ENCODE measurements around the gene FTH1. TPM values are rescaled to one million over a fixed set of nuclear protein-coding genes. Genes with fewer than 3 reads are reported as not detected.

Gene FTH1
- total and polyA plus RNA-seq, 4 donors, result 592 to 4,630 (median 2,175) TPM

- no peaks in the 10 kb centered on the region for H3K9me3 ChIP-seq (ENCODE audit: control insufficient read depth in 4 of 4, low read length in 3 of 4)
- no peak overlapping the region for H3K4me3 ChIP-seq (ENCODE audit: low read depth in 1 of 3, low read length in 3 of 3)
- H3K27ac ChIP-seq (ENCODE audit: low read depth in 1 of 2, low read length in 2 of 2), result peak overlapping the region in 1 of 2 donors; percentile 18
- WGBS, result 89% methylated on average over 7 of the region's 7 CpGs
- no peaks in the 10 kb centered on the region for H3K27me3 ChIP-seq (ENCODE audit: control insufficient read depth in 4 of 4, insufficient read depth in 4 of 4, low read length in 3 of 4)
- H3K4me1 ChIP-seq (ENCODE audit: control insufficient read depth in 4 of 4, insufficient read depth in 4 of 4, low read length in 3 of 4), result peaks cover 0 to 12% (median 4%) of the 10 kb centered on the region in 4 donors
- no peak for TF ChIP-seq RAD21 (IDR thresholded peaks at IDR 0.05)
- no peak for TF ChIP-seq REST (IDR thresholded peaks at IDR 0.05)
- no peak for TF ChIP-seq FOXA1 (IDR thresholded peaks at IDR 0.05)
- no peak for TF ChIP-seq NR2F2 (IDR thresholded peaks at IDR 0.05)
- TF ChIP-seq, protein P1, sequence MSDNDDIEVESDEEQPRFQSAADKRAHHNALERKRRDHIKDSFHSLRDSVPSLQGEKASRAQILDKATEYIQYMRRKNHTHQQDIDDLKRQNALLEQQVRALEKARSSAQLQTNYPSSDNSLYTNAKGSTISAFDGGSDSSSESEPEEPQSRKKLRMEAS (IDR thresholded peaks at IDR 0.05), result no peak
- TF ChIP-seq RXRA (IDR thresholded peaks at IDR 0.05), result no peak
- TF ChIP-seq EGR1 (IDR thresholded peaks at IDR 0.05; ENCODE audit: low read depth in 2 of 2), result no peak
- TF ChIP-seq, protein P2, sequence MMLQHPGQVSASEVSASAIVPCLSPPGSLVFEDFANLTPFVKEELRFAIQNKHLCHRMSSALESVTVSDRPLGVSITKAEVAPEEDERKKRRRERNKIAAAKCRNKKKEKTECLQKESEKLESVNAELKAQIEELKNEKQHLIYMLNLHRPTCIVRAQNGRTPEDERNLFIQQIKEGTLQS (IDR thresholded peaks at IDR 0.05), result no peak
- no peak for TF ChIP-seq HNF4G (IDR thresholded peaks at IDR 0.05)
- TF ChIP-seq HNF4A (conservative IDR thresholded peaks at IDR 0.05), result no peak
- no peak for TF ChIP-seq JUND (IDR thresholded peaks at IDR 0.05)
- TF ChIP-seq FOXA2 (IDR thresholded peaks at IDR 0.05), result no peak
- TF ChIP-seq SP1 (IDR thresholded peaks at IDR 0.05), result no peak
- TF ChIP-seq YY1 (IDR thresholded peaks at IDR 0.05), result no peak
- TF ChIP-seq, protein P3, sequence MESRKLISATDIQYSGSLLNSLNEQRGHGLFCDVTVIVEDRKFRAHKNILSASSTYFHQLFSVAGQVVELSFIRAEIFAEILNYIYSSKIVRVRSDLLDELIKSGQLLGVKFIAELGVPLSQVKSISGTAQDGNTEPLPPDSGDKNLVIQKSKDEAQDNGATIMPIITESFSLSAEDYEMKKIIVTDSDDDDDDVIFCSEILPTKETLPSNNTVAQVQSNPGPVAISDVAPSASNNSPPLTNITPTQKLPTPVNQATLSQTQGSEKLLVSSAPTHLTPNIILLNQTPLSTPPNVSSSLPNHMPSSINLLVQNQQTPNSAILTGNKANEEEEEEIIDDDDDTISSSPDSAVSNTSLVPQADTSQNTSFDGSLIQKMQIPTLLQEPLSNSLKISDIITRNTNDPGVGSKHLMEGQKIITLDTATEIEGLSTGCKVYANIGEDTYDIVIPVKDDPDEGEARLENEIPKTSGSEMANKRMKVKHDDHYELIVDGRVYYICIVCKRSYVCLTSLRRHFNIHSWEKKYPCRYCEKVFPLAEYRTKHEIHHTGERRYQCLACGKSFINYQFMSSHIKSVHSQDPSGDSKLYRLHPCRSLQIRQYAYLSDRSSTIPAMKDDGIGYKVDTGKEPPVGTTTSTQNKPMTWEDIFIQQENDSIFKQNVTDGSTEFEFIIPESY (IDR thresholded peaks at IDR 0.05), result no peak
- TF ChIP-seq TAF1 (conservative IDR thresholded peaks at IDR 0.05), result no peak
- TF ChIP-seq CTCF (IDR thresholded peaks at IDR 0.05; ENCODE audit: low read depth, low read length, missing input control), result no peak
- no peak for TF ChIP-seq GABPA (IDR thresholded peaks at IDR 0.05 in 1 of 2, conservative IDR thresholded peaks at IDR 0.05 in 1 of 2)
- no peaks in the 10 kb centered on the region for H3K36me3 ChIP-seq (ENCODE audit: control insufficient read depth in 4 of 4, insufficient read depth in 3 of 4, low read depth in 1 of 4, low read length in 3 of 4)
- no peak overlapping the region for H3K9ac ChIP-seq (ENCODE audit: low read depth in 1 of 2, low read length in 2 of 2)
- DNase-seq (ENCODE audit: low spot score), result no peak
Measured at GRCh38 chr11:61914471-61915171, 52.8 kb downstream of the FTH1 start.

Small RNA genes within 50 kb of the gene (small RNA-seq; reads per million reads assigned to genes)
- not detected for gene RNU6-1243P

Other genes with a start within 250 kb of the FTH1 start
- gene MYRF, start 215.0 kb downstream of the FTH1 start, total RNA-seq, result 1 to 10 TPM; 3.5 to 6.5 TPM
- gene MYRF, start 215.0 kb downstream of the FTH1 start, polyA plus RNA-seq, result 1 to 10 TPM; 4.4 to 4.5 TPM
- 10 to 100 TPM; 31.0 to 77.8 TPM for gene TMEM258, start 175.0 kb downstream of the FTH1 start, total RNA-seq
- 100 to 1,000 TPM; 120 to 136 TPM for gene TMEM258, start 175.0 kb downstream of the FTH1 start, polyA plus RNA-seq
- 10 to 100 TPM in 1 of 2 donors, 1 to 10 TPM in 1; 9.0 to 46.5 TPM for gene FEN1, start 174.7 kb downstream of the FTH1 start, total RNA-seq
- gene FEN1, start 174.7 kb downstream of the FTH1 start, polyA plus RNA-seq, result 10 to 100 TPM in 1 of 2 donors, 1 to 10 TPM in 1; 4.5 to 10.0 TPM
- gene FADS1, start 150.6 kb downstream of the FTH1 start, total RNA-seq, result 100 to 1,000 TPM in 1 of 2 donors, 10 to 100 TPM in 1; 72.7 to 137 TPM
- 10 to 100 TPM; 16.8 to 44.8 TPM for gene FADS1, start 150.6 kb downstream of the FTH1 start, polyA plus RNA-seq
- gene FADS2, start 139.3 kb downstream of the FTH1 start, total RNA-seq, result 100 to 1,000 TPM in 1 of 2 donors, 10 to 100 TPM in 1; 65.4 to 281 TPM
- gene FADS2, start 139.3 kb downstream of the FTH1 start, polyA plus RNA-seq, result 100 to 1,000 TPM in 1 of 2 donors, 1 to 10 TPM in 1; 2.8 to 104 TPM
- 10 to 100 TPM in 1 of 2 donors, 1 to 10 TPM in 1; 8.3 to 13.6 TPM for gene FADS3, start 76.1 kb downstream of the FTH1 start, total RNA-seq
- gene FADS3, start 76.1 kb downstream of the FTH1 start, polyA plus RNA-seq, result 10 to 100 TPM in 1 of 2 donors, 1 to 10 TPM in 1; 8.9 to 11.7 TPM
- gene RAB3IL1, start 50.1 kb downstream of the FTH1 start, total RNA-seq, result 10 to 100 TPM in 1 of 2 donors, 1 to 10 TPM in 1; 5.0 to 41.6 TPM
- 1 to 10 TPM; 2.1 to 5.8 TPM for gene RAB3IL1, start 50.1 kb downstream of the FTH1 start, polyA plus RNA-seq
- 1 to 10 TPM; 1.3 to 1.6 TPM for gene BEST1, start 17.3 kb downstream of the FTH1 start, total RNA-seq
- gene BEST1, start 17.3 kb downstream of the FTH1 start, polyA plus RNA-seq, result under 1 TPM; 0.22 to 0.85 TPM
- 10 to 100 TPM in 1 of 2 donors, 1 to 10 TPM in 1; 5.4 to 34.4 TPM for gene INCENP, start 156.4 kb upstream of the FTH1 start, total RNA-seq
- gene INCENP, start 156.4 kb upstream of the FTH1 start, polyA plus RNA-seq, result 1 to 10 TPM; 2.4 to 4.1 TPM
- gene SCGB1D1, start 222.6 kb upstream of the FTH1 start, total RNA-seq, result not detected
- not detected for gene SCGB1D1, start 222.6 kb upstream of the FTH1 start, polyA plus RNA-seq
- under 1 TPM in 1 of 2 donors, not detected in 1; 0.33 TPM for gene SCGB2A1, start 241.0 kb upstream of the FTH1 start, total RNA-seq
- not detected for gene SCGB2A1, start 241.0 kb upstream of the FTH1 start, polyA plus RNA-seq